Measurements from ENCODE around the gene BACE2. TPM values are rescaled to one million over a fixed set of nuclear protein-coding genes. Genes with fewer than 3 reads are reported as not detected.
"Not testable (repeated sequence)": the region's sequence is repeated elsewhere in the genome, so short reads cannot be mapped to it uniquely, and the experiment has no call there.

Gene BACE2
- total RNA-seq, 1 experiment from 2014 or later, result 23.2 TPM

DNA sequence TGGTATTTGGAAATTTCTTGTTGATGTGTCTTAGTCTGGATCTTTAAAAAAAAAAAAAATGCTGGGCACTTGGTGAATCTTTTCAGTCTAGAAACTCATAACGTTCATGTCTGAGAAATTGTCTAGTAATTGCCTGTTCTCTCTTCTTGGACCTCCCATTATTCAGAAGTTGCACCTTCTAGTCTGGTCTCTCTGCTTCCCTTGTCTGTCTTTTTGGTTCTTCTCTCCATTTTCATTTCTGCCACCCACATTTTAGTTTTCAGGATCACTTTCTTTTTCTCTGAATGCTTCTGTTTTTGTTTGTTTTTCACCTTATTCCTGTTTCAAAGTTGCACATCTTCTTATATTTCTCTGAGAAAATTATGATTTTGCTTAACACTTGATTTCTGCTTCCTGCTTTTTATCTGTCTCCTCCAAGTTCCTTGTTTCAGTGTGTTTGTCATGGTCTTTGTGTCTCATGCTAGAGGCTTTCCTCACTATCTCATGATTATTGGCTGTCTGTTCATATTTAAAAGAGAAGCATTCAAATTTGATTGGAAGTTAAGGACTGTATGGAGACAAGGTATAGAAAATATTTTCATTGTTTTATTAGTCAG lies 21.3 kb downstream of the BACE2 start:
- H3K4me2 ChIP-seq (ENCODE audit: low read length), result no peak overlapping the region
- CTCF ChIA-PET, result no interaction called here
- no peaks in the 10 kb centered on the region for H3K9me2 ChIP-seq (ENCODE audit: insufficient read depth)
- H2AFZ ChIP-seq (ENCODE audit: low read depth, low read length, poor library complexity, severe bottlenecking), result no peak overlapping the region
- no peak overlapping the region for H3K27ac ChIP-seq (ENCODE audit: low read depth, low read length)
- H3K9me3 ChIP-seq (ENCODE audit: control insufficient read depth in 1 of 2, insufficient read depth in 1 of 2, low read depth in 1 of 2, low read length in 2 of 2), result 0 out of 4 replicates have a peak, but pooled peaks cover 0 to 4% of the 10 kb centered on the region in 2 experiments
- no peaks in the 10 kb centered on the region; the same call in 1 of the 2 replicates for H4K20me1 ChIP-seq (ENCODE audit: insufficient read depth)
- ATAC-seq (no peak), DNase-seq (ENCODE audit: low read depth, low spot score) (no peak)
- no TSS peak for BruUV-seq (replicated peaks)
- intact Hi-C loops (cut with micrococcal nuclease), result no loop called here
- H3K4me1 ChIP-seq (ENCODE audit: control insufficient read depth in 1 of 2, insufficient read depth in 2 of 2, low read length in 2 of 2), result no peaks in the 10 kb centered on the region
- RAD21 ChIA-PET (ENCODE audit: low non-redundant PET in 1 of 2, low total read pairs in 2 of 2, uncharacterized antibody in 2 of 2, unreplicated experiment in 2 of 2), result no interaction called here
- POLR2A ChIA-PET, result no interaction called here
- TF ChIP-seq EGR1 (IDR thresholded peaks at IDR 0.05; ENCODE audit: low read depth), result no peak
- no peak for TF ChIP-seq POLR2A (IDR thresholded peaks at IDR 0.05; ENCODE audit: borderline replicate concordance, extremely low read depth, insufficient read depth, insufficient read length)
- TF ChIP-seq POLR2AphosphoS5 (IDR thresholded peaks at IDR 0.05; ENCODE audit: low read depth, low read length), result no peak
- no peak for TF ChIP-seq ELF1 (IDR thresholded peaks at IDR 0.05; ENCODE audit: borderline replicate concordance, low read depth)
- no peak for TF ChIP-seq ZNF274 (IDR thresholded peaks at IDR 0.05; ENCODE audit: low read depth, low read length)
- TF ChIP-seq FOSL1 (IDR thresholded peaks at IDR 0.05; ENCODE audit: low read depth), result no peak
- no peak for TF ChIP-seq JUND (IDR thresholded peaks at IDR 0.05)
- TF ChIP-seq CEBPB (IDR thresholded peaks at IDR 0.05; ENCODE audit: low read depth), result no peak
- TF ChIP-seq, protein P1, sequence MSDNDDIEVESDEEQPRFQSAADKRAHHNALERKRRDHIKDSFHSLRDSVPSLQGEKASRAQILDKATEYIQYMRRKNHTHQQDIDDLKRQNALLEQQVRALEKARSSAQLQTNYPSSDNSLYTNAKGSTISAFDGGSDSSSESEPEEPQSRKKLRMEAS (IDR thresholded peaks at IDR 0.05), result no peak
- H3K27me3 ChIP-seq (ENCODE audit: insufficient read depth, low read length), result no peaks in the 10 kb centered on the region
- H3K36me3 ChIP-seq (ENCODE audit: control insufficient read depth in 1 of 2, insufficient read depth in 2 of 2, low read length in 2 of 2), result no peaks in the 10 kb centered on the region
- no peak overlapping the region for H3K9ac ChIP-seq (ENCODE audit: low read length)
- H3K4me3 ChIP-seq (replicated peaks in 1 of 2; ENCODE audit: low read depth in 1 of 2, low read length in 2 of 2), result no peak overlapping the region
- peaks cover 8% of the 10 kb centered on the region; the same call in 1 of the 2 replicates for H3K79me2 ChIP-seq (ENCODE audit: insufficient read depth, low read length)

DNA sequence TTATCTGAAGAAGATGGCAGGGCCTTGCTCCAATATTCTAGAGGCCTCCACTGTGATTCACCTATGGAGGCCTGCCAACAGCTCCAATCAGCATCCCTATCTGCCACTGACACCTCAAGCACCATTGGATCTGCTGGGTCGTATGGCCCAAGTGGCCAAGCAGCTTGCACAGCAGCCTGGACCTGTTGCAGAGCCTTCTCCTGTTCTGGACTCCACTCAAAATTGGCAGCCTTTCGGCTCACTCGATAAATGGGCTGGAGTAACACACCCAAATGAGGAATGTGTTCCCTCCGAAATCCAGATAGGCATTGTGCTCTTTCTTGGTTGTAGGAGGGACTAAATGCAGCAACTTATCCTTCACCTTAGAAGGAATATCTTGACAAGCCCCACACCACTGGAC lies 24.6 kb downstream of the BACE2 start:
- BruUV-seq (replicated peaks); DNase-seq (ENCODE audit: low read depth, low spot score); H4K20me1 ChIP-seq (ENCODE audit: insufficient read depth); H3K9ac ChIP-seq (ENCODE audit: low read length); H3K9me2 ChIP-seq (ENCODE audit: insufficient read depth); H3K27me3 ChIP-seq (ENCODE audit: insufficient read depth, low read length); H3K36me3 ChIP-seq (ENCODE audit: control insufficient read depth in 1 of 2, insufficient read depth in 2 of 2, low read length in 2 of 2); intact Hi-C loops (cut with micrococcal nuclease); H2AFZ ChIP-seq (ENCODE audit: low read depth, low read length, poor library complexity, severe bottlenecking); ATAC-seq; CTCF ChIA-PET; H3K4me3 ChIP-seq (replicated peaks in 1 of 2; ENCODE audit: low read depth in 1 of 2, low read length in 2 of 2); POLR2A ChIA-PET; H3K9me3 ChIP-seq (ENCODE audit: control insufficient read depth in 1 of 2, insufficient read depth in 1 of 2, low read depth in 1 of 2, low read length in 2 of 2); H3K4me2 ChIP-seq (ENCODE audit: low read length); H3K79me2 ChIP-seq (ENCODE audit: insufficient read depth, low read length); RAD21 ChIA-PET (ENCODE audit: low non-redundant PET in 1 of 2, low total read pairs in 2 of 2, uncharacterized antibody in 2 of 2, unreplicated experiment in 2 of 2); H3K27ac ChIP-seq (ENCODE audit: low read depth, low read length): not testable (repeated sequence)
- H3K4me1 ChIP-seq (ENCODE audit: control insufficient read depth in 1 of 2, insufficient read depth in 2 of 2, low read length in 2 of 2), result peaks cover 2 to 13% of the 10 kb centered on the region in 2 experiments; a peak in 3 of 4 replicates

All from HCT116 (cell line).